HepG2 (cell line): ENCODE results near the gene CNGA3. TPM values are rescaled to one million over a fixed set of nuclear protein-coding genes. Genes with fewer than 3 reads are reported as not detected.

Experiments
- AGO2 ChIP-seq: fragments of 200-400 bp; formaldehyde crosslinking; optimal IDR thresholded peaks from 2 replicates; pipeline ENCODE3; 2017; ENCODE audit warnings: mild to moderate bottlenecking, low read depth, low read length, moderate library complexity
- BCL6 ChIP-seq: IDR thresholded peaks from 2 replicates; pipeline ENCODE4 v1.6.1; 2016; ENCODE audit warnings: missing genetic modification reagents, missing compliant biosample characterization
- DNMT1 ChIP-seq: sonication (generic); formaldehyde crosslinking; IDR thresholded peaks from 2 replicates; pipeline ENCODE4 v1.5.1; 2020; ENCODE audit warnings: mild to moderate bottlenecking, missing genetic modification reagents
- ETV6 ChIP-seq: sonication (generic); formaldehyde crosslinking; conservative IDR thresholded peaks from 2 replicates; pipeline ENCODE4 v1.4.0; 2020; ENCODE audit warnings: missing genetic modification reagents
- FOXA1 ChIP-seq, 2 experiments: fragments of 450-650 bp in 1 of 2; sonication (generic) in 1 of 2; formaldehyde crosslinking in 1 of 2; IDR thresholded peaks; 2 replicates each; pipeline versions ENCODE4 v1.4.0 to v1.6.1; 2016 to 2020; ENCODE audit warnings: missing genetic modification reagents in 1 of 2
- HDAC1 ChIP-seq: sonication (generic); formaldehyde crosslinking; IDR thresholded peaks from 2 replicates; pipeline ENCODE4 v1.5.1; 2020; ENCODE audit warnings: mild to moderate bottlenecking, missing genetic modification reagents
- KLF12 ChIP-seq: sonication (generic); formaldehyde crosslinking; IDR thresholded peaks from 2 replicates; pipeline ENCODE4 v1.4.0; 2020; ENCODE audit warnings: missing genetic modification reagents, borderline replicate concordance
- SALL2 ChIP-seq: sonication (generic); formaldehyde crosslinking; IDR thresholded peaks from 2 replicates; pipeline ENCODE4 v1.8.1; 2023; ENCODE audit warnings: mild to moderate bottlenecking, missing genetic modification reagents, inconsistent platforms
- SMAD3 ChIP-seq: sonication (generic); formaldehyde crosslinking; IDR thresholded peaks from 2 replicates; pipeline ENCODE4 v1.4.0; 2020; ENCODE audit warnings: missing genetic modification reagents
- TEAD3 ChIP-seq: optimal IDR thresholded peaks from 2 replicates; pipeline ENCODE3; 2016; ENCODE audit warnings: borderline replicate concordance
- YEATS4 ChIP-seq: sonication (generic); formaldehyde crosslinking; IDR thresholded peaks from 2 replicates; pipeline ENCODE4 v1.4.0; 2020; ENCODE audit warnings: missing genetic modification reagents, borderline replicate concordance
- ZFP36L2 ChIP-seq: sonication (generic); formaldehyde crosslinking; IDR thresholded peaks from 2 replicates; pipeline ENCODE4 v1.4.0; 2020; ENCODE audit warnings: missing genetic modification reagents
- ZNF256 ChIP-seq: sonication (generic); formaldehyde crosslinking; conservative IDR thresholded peaks from 2 replicates; pipeline ENCODE4 v1.4.0; 2020; ENCODE audit warnings: missing genetic modification reagents
- ZNF33A ChIP-seq: sonication (generic); formaldehyde crosslinking; IDR thresholded peaks from 2 replicates; pipeline ENCODE4 v1.5.1; 2020; ENCODE audit warnings: missing genetic modification reagents, mild to moderate bottlenecking, moderate library complexity, borderline replicate concordance
- ZNF556 ChIP-seq: sonication (generic); formaldehyde crosslinking; IDR thresholded peaks from 2 replicates; pipeline ENCODE4 v1.4.0; 2020; ENCODE audit warnings: mild to moderate bottlenecking, missing genetic modification reagents, borderline replicate concordance
- ZNF768 ChIP-seq: sonication (generic); formaldehyde crosslinking; IDR thresholded peaks from 2 replicates; pipeline ENCODE4 v1.4.0; 2020; ENCODE audit warnings: missing genetic modification reagents
- polyA plus RNA-seq, 8 experiments: library from polyadenylated mRNA; depleted of rRNA in 3 of 8; stranded (reverse) in 7 of 8; unstranded in 1 of 8; fragments of >200 nt; fragmentation: Illumina TruSeq in 4 of 8; extraction: Trizol in 4 of 8; gene quantifications; 2 replicates each; pipeline versions ENCODE4 v1.2.1 to v1.2.3, GENCODE V29; 2011 to 2016; ENCODE audit warnings: low read depth in 4 of 8, missing spikeins in 1 of 8, mixed read lengths in 1 of 8; ENCODE audit not compliant: insufficient read depth in 1 of 8
- total RNA-seq, 5 experiments: library from RNA; depleted of rRNA; stranded (reverse); fragments of >200 nt; fragmentation: Illumina TruSeq; extraction: Trizol; gene quantifications; 2 replicates each; pipeline ENCODE4 v1.2.3, GENCODE V29; 2016; ENCODE audit warnings: low read depth in 1 of 5
- TF ChIP-seq, protein P1 (sequence below): sonication (generic); formaldehyde crosslinking; IDR thresholded peaks from 2 replicates; pipeline ENCODE4 v1.8.0; 2022; ENCODE audit warnings: missing genetic modification reagents, mild to moderate bottlenecking, borderline replicate concordance
- TF ChIP-seq, protein P2 (sequence below): sonication (generic); formaldehyde crosslinking; IDR thresholded peaks from 2 replicates; pipeline ENCODE4 v1.4.0; 2020; ENCODE audit warnings: missing genetic modification reagents, mild to moderate bottlenecking, borderline replicate concordance
- TF ChIP-seq, protein P3 (sequence below): sonication (generic); formaldehyde crosslinking; IDR thresholded peaks from 2 replicates; pipeline ENCODE4 v1.4.0; 2020; ENCODE audit warnings: missing genetic modification reagents
- TF ChIP-seq, protein P4 (sequence below): sonication (generic); formaldehyde crosslinking; IDR thresholded peaks from 2 replicates; pipeline ENCODE4 v1.4.0; 2020; ENCODE audit warnings: mild to moderate bottlenecking, missing genetic modification reagents
- TF ChIP-seq, protein P5 (sequence below): sonication (generic); formaldehyde crosslinking; IDR thresholded peaks from 2 replicates; pipeline ENCODE4 v1.4.0; 2020; ENCODE audit warnings: missing genetic modification reagents

CNGA3 gene
- total and polyA plus RNA-seq, 2 of the 13 experiments (the other 11 are each of a cell fraction or from before 2014, with no cell fraction given) = not detected

DNA sequence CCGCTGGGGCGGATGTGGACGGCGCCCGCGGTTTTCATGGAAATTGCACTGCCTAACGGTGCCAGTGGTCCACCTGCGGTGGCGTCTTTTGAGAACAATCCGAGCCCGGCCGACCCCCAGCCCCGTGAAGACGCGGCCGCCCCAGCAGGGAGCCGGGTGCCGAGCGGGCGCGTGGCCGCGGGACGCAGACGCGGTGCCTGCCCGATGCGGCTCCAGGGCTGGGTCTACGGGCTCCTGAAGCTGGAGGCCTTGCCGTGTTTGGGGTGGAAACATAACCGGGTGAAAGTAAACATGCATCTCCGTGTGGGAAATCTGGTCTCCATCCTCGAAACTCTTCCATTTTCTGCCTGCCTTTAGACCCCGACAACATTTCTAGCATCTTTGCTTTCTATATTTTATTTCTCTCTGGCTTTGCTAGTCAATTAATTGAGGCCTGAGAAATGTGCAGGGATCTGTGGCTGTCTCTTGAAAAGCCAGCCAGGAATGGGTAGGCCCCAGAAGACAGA lies 99.0 kb downstream of the CNGA3 start (continued):
- TF ChIP-seq FOXA1 (IDR thresholded peaks at IDR 0.05) = no peak
- 0 out of 2 replicates have a peak, but pooled peaks have one; percentile 17 for TF ChIP-seq FOXA1 (CRISPR knock-in tag; IDR thresholded peaks at IDR 0.05)
- TF ChIP-seq BCL6 (CRISPR knock-in tag) = no peak
- TF ChIP-seq, protein P1, sequence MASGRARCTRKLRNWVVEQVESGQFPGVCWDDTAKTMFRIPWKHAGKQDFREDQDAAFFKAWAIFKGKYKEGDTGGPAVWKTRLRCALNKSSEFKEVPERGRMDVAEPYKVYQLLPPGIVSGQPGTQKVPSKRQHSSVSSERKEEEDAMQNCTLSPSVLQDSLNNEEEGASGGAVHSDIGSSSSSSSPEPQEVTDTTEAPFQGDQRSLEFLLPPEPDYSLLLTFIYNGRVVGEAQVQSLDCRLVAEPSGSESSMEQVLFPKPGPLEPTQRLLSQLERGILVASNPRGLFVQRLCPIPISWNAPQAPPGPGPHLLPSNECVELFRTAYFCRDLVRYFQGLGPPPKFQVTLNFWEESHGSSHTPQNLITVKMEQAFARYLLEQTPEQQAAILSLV (CRISPR knock-in tag) = peak; percentile 7; the same call in 1 of the 2 replicates
- no peak for TF ChIP-seq ZNF556
- peak; percentile 11; the same call in 1 of the 2 replicates for TF ChIP-seq SALL2 (CRISPR knock-in tag)
- TF ChIP-seq ZNF768 (CRISPR knock-in tag) = no peak
- TF ChIP-seq ZNF256 = no peak
- 0 out of 2 replicates have a peak, but pooled peaks have one; percentile 32 for TF ChIP-seq DNMT1 (CRISPR knock-in tag)
- TF ChIP-seq, protein P2, sequence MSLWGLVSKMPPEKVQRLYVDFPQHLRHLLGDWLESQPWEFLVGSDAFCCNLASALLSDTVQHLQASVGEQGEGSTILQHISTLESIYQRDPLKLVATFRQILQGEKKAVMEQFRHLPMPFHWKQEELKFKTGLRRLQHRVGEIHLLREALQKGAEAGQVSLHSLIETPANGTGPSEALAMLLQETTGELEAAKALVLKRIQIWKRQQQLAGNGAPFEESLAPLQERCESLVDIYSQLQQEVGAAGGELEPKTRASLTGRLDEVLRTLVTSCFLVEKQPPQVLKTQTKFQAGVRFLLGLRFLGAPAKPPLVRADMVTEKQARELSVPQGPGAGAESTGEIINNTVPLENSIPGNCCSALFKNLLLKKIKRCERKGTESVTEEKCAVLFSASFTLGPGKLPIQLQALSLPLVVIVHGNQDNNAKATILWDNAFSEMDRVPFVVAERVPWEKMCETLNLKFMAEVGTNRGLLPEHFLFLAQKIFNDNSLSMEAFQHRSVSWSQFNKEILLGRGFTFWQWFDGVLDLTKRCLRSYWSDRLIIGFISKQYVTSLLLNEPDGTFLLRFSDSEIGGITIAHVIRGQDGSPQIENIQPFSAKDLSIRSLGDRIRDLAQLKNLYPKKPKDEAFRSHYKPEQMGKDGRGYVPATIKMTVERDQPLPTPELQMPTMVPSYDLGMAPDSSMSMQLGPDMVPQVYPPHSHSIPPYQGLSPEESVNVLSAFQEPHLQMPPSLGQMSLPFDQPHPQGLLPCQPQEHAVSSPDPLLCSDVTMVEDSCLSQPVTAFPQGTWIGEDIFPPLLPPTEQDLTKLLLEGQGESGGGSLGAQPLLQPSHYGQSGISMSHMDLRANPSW = no peak
- peak; percentile 48 for TF ChIP-seq YEATS4
- TF ChIP-seq ZFP36L2 (CRISPR knock-in tag) = no peak
- TF ChIP-seq HDAC1 = 0 out of 2 replicates have a peak, but pooled peaks have one; percentile 1
- TF ChIP-seq, protein P3, sequence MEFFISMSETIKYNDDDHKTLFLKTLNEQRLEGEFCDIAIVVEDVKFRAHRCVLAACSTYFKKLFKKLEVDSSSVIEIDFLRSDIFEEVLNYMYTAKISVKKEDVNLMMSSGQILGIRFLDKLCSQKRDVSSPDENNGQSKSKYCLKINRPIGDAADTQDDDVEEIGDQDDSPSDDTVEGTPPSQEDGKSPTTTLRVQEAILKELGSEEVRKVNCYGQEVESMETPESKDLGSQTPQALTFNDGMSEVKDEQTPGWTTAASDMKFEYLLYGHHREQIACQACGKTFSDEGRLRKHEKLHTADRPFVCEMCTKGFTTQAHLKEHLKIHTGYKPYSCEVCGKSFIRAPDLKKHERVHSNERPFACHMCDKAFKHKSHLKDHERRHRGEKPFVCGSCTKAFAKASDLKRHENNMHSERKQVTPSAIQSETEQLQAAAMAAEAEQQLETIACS (CRISPR knock-in tag) = peak; percentile 47; the same call in 1 of the 2 replicates
- TF ChIP-seq, protein P4, sequence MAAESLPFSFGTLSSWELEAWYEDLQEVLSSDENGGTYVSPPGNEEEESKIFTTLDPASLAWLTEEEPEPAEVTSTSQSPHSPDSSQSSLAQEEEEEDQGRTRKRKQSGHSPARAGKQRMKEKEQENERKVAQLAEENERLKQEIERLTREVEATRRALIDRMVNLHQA (CRISPR knock-in tag) = no peak
- TF ChIP-seq ETV6 (CRISPR knock-in tag) = no peak
- TF ChIP-seq, protein P5, sequence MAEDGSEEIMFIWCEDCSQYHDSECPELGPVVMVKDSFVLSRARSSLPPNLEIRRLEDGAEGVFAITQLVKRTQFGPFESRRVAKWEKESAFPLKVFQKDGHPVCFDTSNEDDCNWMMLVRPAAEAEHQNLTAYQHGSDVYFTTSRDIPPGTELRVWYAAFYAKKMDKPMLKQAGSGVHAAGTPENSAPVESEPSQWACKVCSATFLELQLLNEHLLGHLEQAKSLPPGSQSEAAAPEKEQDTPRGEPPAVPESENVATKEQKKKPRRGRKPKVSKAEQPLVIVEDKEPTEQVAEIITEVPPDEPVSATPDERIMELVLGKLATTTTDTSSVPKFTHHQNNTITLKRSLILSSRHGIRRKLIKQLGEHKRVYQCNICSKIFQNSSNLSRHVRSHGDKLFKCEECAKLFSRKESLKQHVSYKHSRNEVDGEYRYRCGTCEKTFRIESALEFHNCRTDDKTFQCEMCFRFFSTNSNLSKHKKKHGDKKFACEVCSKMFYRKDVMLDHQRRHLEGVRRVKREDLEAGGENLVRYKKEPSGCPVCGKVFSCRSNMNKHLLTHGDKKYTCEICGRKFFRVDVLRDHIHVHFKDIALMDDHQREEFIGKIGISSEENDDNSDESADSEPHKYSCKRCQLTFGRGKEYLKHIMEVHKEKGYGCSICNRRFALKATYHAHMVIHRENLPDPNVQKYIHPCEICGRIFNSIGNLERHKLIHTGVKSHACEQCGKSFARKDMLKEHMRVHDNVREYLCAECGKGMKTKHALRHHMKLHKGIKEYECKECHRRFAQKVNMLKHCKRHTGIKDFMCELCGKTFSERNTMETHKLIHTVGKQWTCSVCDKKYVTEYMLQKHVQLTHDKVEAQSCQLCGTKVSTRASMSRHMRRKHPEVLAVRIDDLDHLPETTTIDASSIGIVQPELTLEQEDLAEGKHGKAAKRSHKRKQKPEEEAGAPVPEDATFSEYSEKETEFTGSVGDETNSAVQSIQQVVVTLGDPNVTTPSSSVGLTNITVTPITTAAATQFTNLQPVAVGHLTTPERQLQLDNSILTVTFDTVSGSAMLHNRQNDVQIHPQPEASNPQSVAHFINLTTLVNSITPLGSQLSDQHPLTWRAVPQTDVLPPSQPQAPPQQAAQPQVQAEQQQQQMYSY (CRISPR knock-in tag) = 0 out of 2 replicates have a peak, but pooled peaks have one; percentile 23
- 0 out of 2 replicates have a peak, but pooled peaks have one; percentile 28 for TF ChIP-seq SMAD3 (CRISPR knock-in tag)
- peak; percentile 44 for TF ChIP-seq AGO2
- TF ChIP-seq ZNF33A = no peak
- TF ChIP-seq TEAD3 (CRISPR knock-in tag) = peak; percentile 10
- peak; percentile 38; the same call in 1 of the 2 replicates for TF ChIP-seq KLF12 (CRISPR knock-in tag)
